GOT3 (cell line): ENCODE measurements around the gene SLC25A10.
"Not testable (repeated sequence)": the region's sequence is repeated elsewhere in the genome, so short reads cannot be mapped to it uniquely, and the experiment has no call there.

Experiments used
- DNase-seq: peaks from one replicate; lab custom pipeline; 2025; ENCODE audit warnings: mixed read lengths; lab: John Stamatoyannopoulos, UW

Gene SLC25A10

GRCh38 chr17:81711814-81712467, at the start of gene SLC25A10:
Gene SLC25A10, plus strand, starts transcription at chr17:81712284. Its CDS starts 143 bp downstream, at chr17:81712427.
- DNase-seq, result peak; percentile 56

- DNase-seq, result no peak
These were observed 48.0 kb upstream of the SLC25A10 start for GRCh38 chr17:81664051-81664470.

GRCh38 chr17:81665205-81666091, 46.6 kb upstream of the SLC25A10 start:
- DNase-seq, result no peak

GRCh38 chr17:81666092-81666341, 46.1 kb upstream of the SLC25A10 start:
- no peak for DNase-seq

- DNase-seq, result peak; percentile 87
These were observed 45.5 kb upstream of the SLC25A10 start, which contains the start of the genes CCDC137 and OXLD1 for GRCh38 chr17:81666342-81667191. Gene CCDC137, plus strand, starts transcription at chr17:81666737. Its CDS starts 30 bp downstream, at chr17:81666767. Gene OXLD1, minus strand, starts transcription at chr17:81666605. Its CDS starts 28 bp downstream, at chr17:81666577.

- DNase-seq, result no peak
These were observed 44.3 kb upstream of the SLC25A10 start for GRCh38 chr17:81667754-81668153.

GRCh38 chr17:81672504-81672903, 39.6 kb upstream of the SLC25A10 start:
- DNase-seq, result no peak

- DNase-seq, result no peak
These were observed 39.1 kb upstream of the SLC25A10 start for GRCh38 chr17:81672954-81673353.

GRCh38 chr17:81673561-81674258, 38.4 kb upstream of the SLC25A10 start:
- DNase-seq, result no peak

GRCh38 chr17:81675515-81676221, 36.4 kb upstream of the SLC25A10 start:
- not testable (repeated sequence) for DNase-seq

- DNase-seq, result no peak
These were observed 35.2 kb upstream of the SLC25A10 start for GRCh38 chr17:81676906-81677305.

GRCh38 chr17:81680150-81680549, 31.9 kb upstream of the SLC25A10 start:
- DNase-seq, result no peak

- DNase-seq, result no peak
These were observed 30.4 kb upstream of the SLC25A10 start for GRCh38 chr17:81681672-81682071.

GRCh38 chr17:81682565-81683207, 29.4 kb upstream of the SLC25A10 start:
- DNase-seq, result no peak

GRCh38 chr17:81683208-81683583, 28.9 kb upstream of the SLC25A10 start:
- DNase-seq, result no peak

GRCh38 chr17:81683584-81684441, 28.3 kb upstream of the SLC25A10 start, which contains the start of the genes ARL16 and HGS:
Gene ARL16, minus strand, starts transcription at chr17:81683797. Its CDS starts 44 bp downstream, at chr17:81683753.
Gene HGS, plus strand, starts transcription at chr17:81684011. Its CDS starts 56 bp downstream, at chr17:81684067.
- DNase-seq, result peak; percentile 98

GRCh38 chr17:81684442-81684911, 27.6 kb upstream of the SLC25A10 start:
- no peak for DNase-seq

- no peak for DNase-seq
These were observed 27.0 kb upstream of the SLC25A10 start for GRCh38 chr17:81685108-81685507.

- DNase-seq, result no peak
These were observed 25.5 kb upstream of the SLC25A10 start for GRCh38 chr17:81686614-81687013.
